Natural killer cell (primary cell): ENCODE measurements around the gene BLACAT1. TPM values are rescaled to one million over a fixed set of nuclear protein-coding genes. Genes with fewer than 3 reads are reported as not detected.
"Not testable (repeated sequence)": the region's sequence is repeated elsewhere in the genome, so short reads cannot be mapped to it uniquely, and the experiment has no call there.

Experiments used
- ATAC-seq, 3 donors: fragments of 150-1000 bp in 2 of 3; fragments of 200-7000 bp in 1 of 3; cut with Tn5 transposase; 1 replicate in 1 of 3; 2 replicates in 2 of 3; pipeline ENCODE4 v1.10.0; 2021; ENCODE audit warnings: mild to moderate bottlenecking in 2 of 3, moderate library complexity in 2 of 3
- DNase-seq, 2 donors: peaks; one replicate each; pipeline versions ENCODE4 v3.0.0 to v3.0.0-alpha.2; 2013 to 2021; ENCODE audit warnings: mixed read lengths in 1 of 2
- H3K27ac ChIP-seq: one replicate; pipeline ENCODE4 v1.5.1; 2013; ENCODE audit warnings: mild to moderate bottlenecking, low read length
- H3K27me3 ChIP-seq: one replicate; pipeline ENCODE4 v1.6.1; 2013; ENCODE audit warnings: low read length; ENCODE audit not compliant: control insufficient read depth, insufficient read depth
- H3K36me3 ChIP-seq: one replicate; pipeline ENCODE4 v1.6.1; 2013; ENCODE audit warnings: low read length; ENCODE audit not compliant: control insufficient read depth, insufficient read depth
- H3K4me1 ChIP-seq: one replicate; pipeline ENCODE4 v1.6.1; 2013; ENCODE audit warnings: low read length; ENCODE audit not compliant: control insufficient read depth, insufficient read depth
- H3K4me3 ChIP-seq: one replicate; pipeline ENCODE4 v1.5.1; 2013; ENCODE audit warnings: low read length
- H3K9me3 ChIP-seq: one replicate; pipeline ENCODE4 v1.6.1; 2013; ENCODE audit warnings: low read length; ENCODE audit not compliant: control insufficient read depth, insufficient read depth
- H3K27ac Mint-ChIP-seq, 2 donors: one replicate each; pipeline ENCODE4 v1.8.0; 2022; ENCODE audit warnings: mild to moderate bottlenecking in 2 of 2, mixed read lengths in 2 of 2, moderate library complexity in 1 of 2
- H3K27me3 Mint-ChIP-seq, 2 donors: one replicate each; pipeline ENCODE4 v1.8.0; 2022; ENCODE audit warnings: low read depth in 2 of 2, mixed read lengths in 2 of 2
- H3K36me3 Mint-ChIP-seq: one replicate; pipeline ENCODE4 v1.8.0; 2022; ENCODE audit warnings: mixed read lengths
- H3K4me1 Mint-ChIP-seq, 2 donors: one replicate each; pipeline ENCODE4 v1.8.0; 2022; ENCODE audit warnings: mixed read lengths in 2 of 2
- H3K4me3 Mint-ChIP-seq: one replicate; pipeline ENCODE4 v1.8.0; 2022; ENCODE audit warnings: mild to moderate bottlenecking, moderate library complexity, mixed read lengths
- H3K9me3 Mint-ChIP-seq, 2 donors: one replicate each; pipeline ENCODE4 v1.8.0; 2022; ENCODE audit warnings: mixed read lengths in 2 of 2
- CTCF ChIP-seq: fragments of 200-600 bp; IDR thresholded peaks from one replicate; pipeline ENCODE4 v1.8.0; 2022; ENCODE audit warnings: antibody characterized with exemption
- WGBS: methylation state at CpG from one replicate; pipeline ENCODE4 v1.1.7; 2013; ENCODE audit warnings: missing lambda C conversion rate; ENCODE audit not compliant: insufficient coverage; 5-methylcytosine and 5-hydroxymethylcytosine counted together
- intact Hi-C: fragments of 100-400 bp; cut with micrococcal nuclease; formaldehyde crosslinking; loops from one replicate; pipeline ENCODE4 v1.14.2; 2022
- total RNA-seq, 4 donors: library from RNA; stranded (reverse); fragments of 120-200 nt in 1 of 4; gene quantifications; one replicate each; pipeline versions ENCODE4 v1.2.3 to v1.2.4, GENCODE V29; 2013 to 2022

Gene BLACAT1
- total RNA-seq, 3 donors from 2014 or later (not counting 1 experiment from before 2014, with no cell fraction given), result 0.09 to 0.13 TPM; not detected in 1

- H3K4me1 Mint-ChIP-seq, result peaks cover 57 to 67% of the 10 kb centered on the region in 2 donors
- ATAC-seq (peak; percentile 45 to 61 (median 46)), DNase-seq (peak; percentile 55 to 64)
- TF ChIP-seq CTCF, result no peak
- H3K9me3 ChIP-seq, result no peaks in the 10 kb centered on the region
- peak overlapping the region; percentile 88 for H3K4me3 Mint-ChIP-seq
- H3K36me3 Mint-ChIP-seq, result no peaks in the 10 kb centered on the region
- peaks cover 87% of the 10 kb centered on the region for H3K4me1 ChIP-seq
- WGBS, result 22% methylated on average over 15 of the region's 15 CpGs
- no peaks in the 10 kb centered on the region for H3K9me3 Mint-ChIP-seq
- H3K4me3 ChIP-seq, result no peak overlapping the region
- H3K27me3 ChIP-seq, result no peaks in the 10 kb centered on the region
- peak overlapping the region; percentile 83 to 95 for H3K27ac Mint-ChIP-seq
- H3K27ac ChIP-seq, result peak overlapping the region; percentile 93
- H3K27me3 Mint-ChIP-seq, result peaks cover 0 to 23% of the 10 kb centered on the region in 2 donors
- H3K36me3 ChIP-seq, result no peaks in the 10 kb centered on the region
- intact Hi-C loops, result loop anchor here (2.0 to 5.0 kb wide), 2 partner anchors 44 to 197 kb away; no protein-coding TSS in a partner anchor
These were observed 25.8 kb upstream of the BLACAT1 start for GRCh38 chr1:205481629-205482151.

GRCh38 chr1:205481218-205481617, 25.4 kb upstream of the BLACAT1 start:
- ATAC-seq (peak in 1 of 3 donors; percentile 3), DNase-seq (peak in 1 of 2 donors; percentile 35)
- Mint-ChIP-seq H3K36me3 (no peaks in the 10 kb centered on the region), H3K9me3 (no peaks in the 10 kb centered on the region), H3K27ac (peak overlapping the region; percentile 83 to 95), H3K4me3 (peak overlapping the region; percentile 88), H3K4me1 (peaks cover 57 to 67% of the 10 kb centered on the region in 2 donors), H3K27me3 (peaks cover 0 to 21% of the 10 kb centered on the region in 2 donors)
- TF ChIP-seq CTCF, result no peak
- Histone ChIP-seq H3K4me1 (peaks cover 87% of the 10 kb centered on the region), H3K36me3 (no peaks in the 10 kb centered on the region), H3K4me3 (no peak overlapping the region), H3K27me3 (no peaks in the 10 kb centered on the region), H3K27ac (peak overlapping the region; percentile 93), H3K9me3 (no peaks in the 10 kb centered on the region)
- 26% methylated on average over 11 of the region's 11 CpGs for WGBS
- intact Hi-C loops, result loop anchor here (2.0 to 5.0 kb wide), 2 partner anchors 44 to 196 kb away; no protein-coding TSS in a partner anchor

GRCh38 chr1:205480349-205480985, 24.6 kb upstream of the BLACAT1 start:
- Histone ChIP-seq H3K4me3 (no peak overlapping the region), H3K27me3 (no peaks in the 10 kb centered on the region), H3K27ac (peak overlapping the region; percentile 81), H3K36me3 (no peaks in the 10 kb centered on the region), H3K9me3 (no peaks in the 10 kb centered on the region), H3K4me1 (peaks cover 81% of the 10 kb centered on the region)
- Mint-ChIP-seq H3K4me1 (peaks cover 54 to 63% of the 10 kb centered on the region in 2 donors), H3K9me3 (no peaks in the 10 kb centered on the region), H3K27me3 (peaks cover 0 to 17% of the 10 kb centered on the region in 2 donors), H3K36me3 (no peaks in the 10 kb centered on the region), H3K4me3 (peak overlapping the region; percentile 85), H3K27ac (peak overlapping the region; percentile 83 to 95)
- no peak for TF ChIP-seq CTCF
- 14% methylated on average over 17 of the region's 17 CpGs for WGBS
- peak; percentile 71 to 80 (median 78) for ATAC-seq
- DNase-seq, result peak; percentile 70 to 90
- intact Hi-C loops, result loop anchor here (2.0 to 5.0 kb wide), 2 partner anchors 43 to 196 kb away; no protein-coding TSS in a partner anchor

- H3K9me3 ChIP-seq, H3K4me3 ChIP-seq, H3K27me3 ChIP-seq, H3K27ac ChIP-seq, H3K4me3 Mint-ChIP-seq, intact Hi-C loops, DNase-seq, H3K9me3 Mint-ChIP-seq, H3K36me3 Mint-ChIP-seq, H3K36me3 ChIP-seq, ATAC-seq: not testable (repeated sequence)
- peaks cover 68% of the 10 kb centered on the region for H3K4me1 ChIP-seq
- 93% methylated on average over 2 of the region's 2 CpGs for WGBS
- Mint-ChIP-seq H3K27me3 (peaks cover 0 to 15% of the 10 kb centered on the region in 2 donors), H3K4me1 (peaks cover 50 to 51% of the 10 kb centered on the region in 2 donors), H3K27ac (peak overlapping the region in 1 of 2 donors; percentile 95)
These were observed 23.1 kb upstream of the BLACAT1 start for GRCh38 chr1:205478985-205479384.
